ENCODE data around the gene DOC2A. TPM values are rescaled to one million over a fixed set of nuclear protein-coding genes. Genes with fewer than 3 reads are reported as not detected.

Gene DOC2A
- total and polyA plus RNA-seq, 9 of the 15 experiments (the other 6 are each of a cell fraction or from before 2014, with no cell fraction given), result 0.03 to 0.38 (median 0.28) TPM; not detected in 1

- TF ChIP-seq ZNF609 (CRISPR knock-in tag; IDR thresholded peaks at IDR 0.05; ENCODE audit: borderline replicate concordance), result no peak
Observed at GRCh38 chr16:29987371-29988085, 23.3 kb downstream of the DOC2A start (continued).

GRCh38 chr16:29986931-29987330 lies 23.9 kb downstream of the DOC2A start:
- H3K4me3 ChIP-seq, result no peak overlapping the region
- no peak overlapping the region for H3K27ac ChIP-seq (ENCODE audit: extremely low read depth, low read depth, low read length)
- H3K9me3 ChIP-seq (replicated peaks; ENCODE audit: control insufficient read depth, insufficient read depth, low read depth, low read length), result no peaks in the 10 kb centered on the region
- no peak overlapping the region for H3K4me2 ChIP-seq (ENCODE audit: insufficient read depth, low read length)
- no TSS peak for BruUV-seq (replicated peaks)
- H3K4me1 ChIP-seq (replicated peaks in 1 of 2; ENCODE audit: control insufficient read depth in 2 of 2, insufficient read depth in 2 of 2, low read length in 2 of 2), result peaks cover 0 to 23% of the 10 kb centered on the region in 2 experiments; a peak in 1 of 5 replicates
- no peaks in the 10 kb centered on the region for H3K79me2 ChIP-seq (ENCODE audit: control insufficient read depth, insufficient read depth, low read length)
- no peak overlapping the region for H3K9ac ChIP-seq (ENCODE audit: insufficient read depth in 1 of 2, low read depth in 2 of 2, low read length in 2 of 2)
- no peaks in the 10 kb centered on the region for H3K27me3 ChIP-seq (ENCODE audit: control insufficient read depth in 2 of 2, insufficient read depth in 2 of 2, low read length in 2 of 2)
- no peak for DNase-seq (ENCODE audit: extremely low read depth in 1 of 4, low spot score in 3 of 4)
- FAIRE-seq, result no peak
- in situ Hi-C loops (cut with MboI), result no loop called here
- WGBS (ENCODE audit: insufficient coverage, low coverage, missing lambda C conversion rate), result 88% methylated on average over 4 of the region's 5 CpGs
- no peak for TF ChIP-seq ZNF445 (CRISPR knock-in tag; IDR thresholded peaks at IDR 0.05; ENCODE audit: low read depth)
- no peak for TF ChIP-seq IFI16 (CRISPR knock-in tag; IDR thresholded peaks at IDR 0.05)
- TF ChIP-seq DIDO1 (tag; IDR thresholded peaks at IDR 0.05; ENCODE audit: low read depth), result no peak
- no peak for TF ChIP-seq THAP7 (CRISPR knock-in tag; IDR thresholded peaks at IDR 0.05)
- TF ChIP-seq RBFOX2 (IDR thresholded peaks at IDR 0.05; ENCODE audit: low read depth, low read length), result no peak
- no peak for TF ChIP-seq ETS1 (conservative IDR thresholded peaks at IDR 0.05; ENCODE audit: control insufficient read depth, low read depth, low read length)
- no peak for TF ChIP-seq RBBP5 (IDR thresholded peaks at IDR 0.05; ENCODE audit: borderline replicate concordance, insufficient read depth, low read length, poor library complexity, severe bottlenecking)
- no peak overlapping the region for H2AFZ ChIP-seq (ENCODE audit: low read depth, low read length)
- intact Hi-C loops (cut with micrococcal nuclease), result no loop called here
- peaks cover 99% of the 10 kb centered on the region; the same call in 2 of the 3 replicates for H3K36me3 ChIP-seq (ENCODE audit: control insufficient read depth, insufficient read depth, low read length)
- no peaks in the 10 kb centered on the region for H4K20me1 ChIP-seq (replicated peaks; ENCODE audit: control insufficient read depth, insufficient read depth, low read length)
- no peaks in the 10 kb centered on the region for H3K9me1 ChIP-seq (ENCODE audit: control insufficient read depth, insufficient read depth, low read length)
- POLR2A ChIA-PET, result interaction anchor here (0.5 to 2.6 kb wide), 2 partner anchors 13 to 27 kb away, joined by 4 to 22 read pairs; partner anchors contain the start of gene TAOK2
- CTCF ChIA-PET (ENCODE audit: low intra/inter-chr PET ratio), result no interaction called here
- no peak for ATAC-seq
